Measurements from ENCODE around the gene CTF1.
A peak's percentile ranks its signal among the peaks of the same experiment; 100 is the strongest.

The CTF1 gene

GRCh38 chr16:30928390-30928789, 32.0 kb downstream of the CTF1 start:
- no peak overlapping the region for H2BK15ac ChIP-seq (replicated peaks; ENCODE audit: low read depth)
- peak overlapping the region; percentile 15 for H3K56ac ChIP-seq (ENCODE audit: low read length)
- no peaks in the 10 kb centered on the region for H3K27me3 ChIP-seq (ENCODE audit: insufficient read depth, low read length, poor library complexity)
- H4K5ac ChIP-seq (ENCODE audit: low read length): no peak overlapping the region
- no CpG with 5 or more reads among the region's 11 CpGs for WGBS (ENCODE audit: extremely low coverage, insufficient coverage, low lambda C conversion rate)
- no peak overlapping the region for H3K18ac ChIP-seq (ENCODE audit: low read length)
- H3K9ac ChIP-seq (ENCODE audit: low read length): no peak overlapping the region
- H2AK5ac ChIP-seq (ENCODE audit: low read length): no peak overlapping the region
- H3K79me1 ChIP-seq (ENCODE audit: low read length): peaks cover 14% of the 10 kb centered on the region
- no peak overlapping the region for H3K27ac ChIP-seq (ENCODE audit: low read depth, low read length)
- no peak overlapping the region for H2BK120ac ChIP-seq (ENCODE audit: low read depth, low read length)
- no peak overlapping the region for H4K8ac ChIP-seq (ENCODE audit: low read depth, low read length)
- no peaks in the 10 kb centered on the region for H3K4me1 ChIP-seq (ENCODE audit: control insufficient read depth, low read depth, low read length)
- peaks cover 24% of the 10 kb centered on the region for H3K36me3 ChIP-seq (ENCODE audit: control insufficient read depth, insufficient read depth, low read length)
- peaks cover 12% of the 10 kb centered on the region for H3K79me2 ChIP-seq (ENCODE audit: control insufficient read depth, insufficient read depth, low read length)
- DNase-seq: no peak
- no peak overlapping the region for H2BK5ac ChIP-seq (ENCODE audit: low read length)
- no peak overlapping the region for H3K4me3 ChIP-seq (ENCODE audit: low read length)
- no peak overlapping the region for H3K23ac ChIP-seq (ENCODE audit: low read length)
- H3K4me2 ChIP-seq (ENCODE audit: low read length): no peak overlapping the region
- no peak overlapping the region for H3K4ac ChIP-seq (ENCODE audit: low read depth, low read length)

DNA sequence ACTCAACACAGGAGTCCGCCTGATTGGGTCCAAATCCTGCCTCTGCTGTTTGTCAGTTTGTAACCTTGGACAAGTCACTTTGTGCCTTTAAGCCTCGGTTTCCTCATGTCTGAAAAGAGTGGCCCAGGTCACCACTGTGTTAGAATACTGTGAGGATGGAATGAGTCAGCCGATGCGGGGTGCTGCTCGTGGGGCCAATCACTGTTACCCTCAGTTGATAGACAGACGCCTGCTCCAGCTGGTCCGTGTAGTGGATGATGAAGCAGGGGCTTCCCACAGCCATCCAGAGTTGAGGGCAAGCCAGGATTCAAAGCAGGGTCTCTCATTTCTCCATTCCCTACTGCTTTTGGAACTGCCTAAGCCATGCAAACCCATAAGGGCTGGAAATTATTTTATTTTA, 32.8 kb downstream of the CTF1 start:
- H3K4me2 ChIP-seq (ENCODE audit: low read length): no peak overlapping the region
- no peak overlapping the region for H3K27ac ChIP-seq (ENCODE audit: low read depth, low read length)
- peaks cover 14% of the 10 kb centered on the region for H3K79me1 ChIP-seq (ENCODE audit: low read length)
- H3K79me2 ChIP-seq (ENCODE audit: control insufficient read depth, insufficient read depth, low read length): peaks cover 12% of the 10 kb centered on the region
- no peaks in the 10 kb centered on the region for H3K4me1 ChIP-seq (ENCODE audit: control insufficient read depth, low read depth, low read length)
- H4K5ac ChIP-seq (ENCODE audit: low read length): no peak overlapping the region
- no peak overlapping the region for H3K18ac ChIP-seq (ENCODE audit: low read length)
- no peak overlapping the region for H2AK5ac ChIP-seq (ENCODE audit: low read length)
- no peak overlapping the region for H2BK15ac ChIP-seq (replicated peaks; ENCODE audit: low read depth)
- no CpG with 5 or more reads among the region's 7 CpGs for WGBS (ENCODE audit: extremely low coverage, insufficient coverage, low lambda C conversion rate)
- H3K4me3 ChIP-seq (ENCODE audit: low read length): no peak overlapping the region
- H3K4ac ChIP-seq (ENCODE audit: low read depth, low read length): no peak overlapping the region
- no peak overlapping the region for H2BK5ac ChIP-seq (ENCODE audit: low read length)
- no peak overlapping the region for H3K23ac ChIP-seq (ENCODE audit: low read length)
- H3K27me3 ChIP-seq (ENCODE audit: insufficient read depth, low read length, poor library complexity): no peaks in the 10 kb centered on the region
- H3K36me3 ChIP-seq (ENCODE audit: control insufficient read depth, insufficient read depth, low read length): peaks cover 24% of the 10 kb centered on the region
- no peak overlapping the region for H3K56ac ChIP-seq (ENCODE audit: low read length)
- no peak overlapping the region for H2BK120ac ChIP-seq (ENCODE audit: low read depth, low read length)
- H4K8ac ChIP-seq (ENCODE audit: low read depth, low read length): no peak overlapping the region
- no peak for DNase-seq
- H3K9ac ChIP-seq (ENCODE audit: low read length): no peak overlapping the region

DNA sequence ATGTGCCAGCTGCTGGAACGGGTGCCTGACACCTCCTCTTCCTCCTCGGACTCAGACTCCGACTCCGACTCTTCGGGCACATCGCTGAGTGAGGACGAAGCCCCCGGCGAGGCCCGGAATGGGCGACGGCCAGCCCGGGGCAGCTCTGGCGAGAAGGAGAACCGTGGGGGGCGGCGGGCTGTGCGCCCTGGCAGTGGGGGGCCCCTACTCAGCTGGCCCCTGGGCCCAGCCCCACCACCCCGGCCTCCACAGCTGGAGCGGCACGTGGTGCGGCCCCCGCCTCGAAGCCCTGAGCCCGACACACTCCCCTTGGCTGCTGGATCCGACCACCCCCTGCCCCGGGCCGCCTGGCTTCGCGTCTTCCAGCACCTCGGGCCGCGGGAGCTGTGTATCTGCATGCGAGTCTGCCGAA, 33.8 kb downstream of the CTF1 start:
- no CpG with 5 or more reads among the region's 35 CpGs for WGBS (ENCODE audit: extremely low coverage, insufficient coverage, low lambda C conversion rate)
- H2BK120ac ChIP-seq (ENCODE audit: low read depth, low read length): no peak overlapping the region

GRCh38 chr16:30931068-30931650, 34.7 kb downstream of the CTF1 start:
- Histone ChIP-seq H3K4me2 (ENCODE audit: low read length) (no peak overlapping the region), H3K23ac (ENCODE audit: low read length) (no peak overlapping the region), H3K4me3 (ENCODE audit: low read length) (no peak overlapping the region), H3K27me3 (ENCODE audit: insufficient read depth, low read length, poor library complexity) (no peaks in the 10 kb centered on the region), H3K79me1 (ENCODE audit: low read length) (peaks cover 6% of the 10 kb centered on the region), H2AK5ac (ENCODE audit: low read length) (no peak overlapping the region), H3K4me1 (ENCODE audit: control insufficient read depth, low read depth, low read length) (no peaks in the 10 kb centered on the region), H3K27ac (ENCODE audit: low read depth, low read length) (no peak overlapping the region), H3K4ac (ENCODE audit: low read depth, low read length) (no peak overlapping the region), H3K79me2 (ENCODE audit: control insufficient read depth, insufficient read depth, low read length) (peaks cover 2% of the 10 kb centered on the region), H4K8ac (ENCODE audit: low read depth, low read length) (no peak overlapping the region), H2BK120ac (ENCODE audit: low read depth, low read length) (no peak overlapping the region), H2BK15ac (replicated peaks; ENCODE audit: low read depth) (no peak overlapping the region), H4K5ac (ENCODE audit: low read length) (no peak overlapping the region), H3K36me3 (ENCODE audit: control insufficient read depth, insufficient read depth, low read length) (peaks cover 29% of the 10 kb centered on the region), H3K56ac (ENCODE audit: low read length) (no peak overlapping the region), H3K9ac (ENCODE audit: low read length) (no peak overlapping the region), H2BK5ac (ENCODE audit: low read length) (no peak overlapping the region), H3K18ac (ENCODE audit: low read length) (no peak overlapping the region)
- no CpG with 5 or more reads among the region's 12 CpGs for WGBS (ENCODE audit: extremely low coverage, insufficient coverage, low lambda C conversion rate)
- no peak for DNase-seq

More for the DNA sequence above, 33.8 kb downstream of the CTF1 start:
- Histone ChIP-seq H3K4me1 (ENCODE audit: control insufficient read depth, low read depth, low read length) (no peaks in the 10 kb centered on the region), H3K18ac (ENCODE audit: low read length) (no peak overlapping the region), H3K4me3 (ENCODE audit: low read length) (no peak overlapping the region), H3K56ac (ENCODE audit: low read length) (no peak overlapping the region), H3K36me3 (ENCODE audit: control insufficient read depth, insufficient read depth, low read length) (peaks cover 25% of the 10 kb centered on the region), H2BK15ac (replicated peaks; ENCODE audit: low read depth) (no peak overlapping the region), H4K5ac (ENCODE audit: low read length) (no peak overlapping the region), H2BK5ac (ENCODE audit: low read length) (no peak overlapping the region), H3K79me1 (ENCODE audit: low read length) (peaks cover 13% of the 10 kb centered on the region), H3K9ac (ENCODE audit: low read length) (no peak overlapping the region), H3K27ac (ENCODE audit: low read depth, low read length) (no peak overlapping the region), H3K27me3 (ENCODE audit: insufficient read depth, low read length, poor library complexity) (no peaks in the 10 kb centered on the region), H3K79me2 (ENCODE audit: control insufficient read depth, insufficient read depth, low read length) (peaks cover 4% of the 10 kb centered on the region), H4K8ac (ENCODE audit: low read depth, low read length) (no peak overlapping the region), H2AK5ac (ENCODE audit: low read length) (no peak overlapping the region), H3K4ac (ENCODE audit: low read depth, low read length) (no peak overlapping the region), H3K23ac (ENCODE audit: low read length) (no peak overlapping the region), H3K4me2 (ENCODE audit: low read length) (no peak overlapping the region)
- no peak for DNase-seq

- Histone ChIP-seq H3K27me3 (ENCODE audit: insufficient read depth, low read length, poor library complexity) (no peaks in the 10 kb centered on the region), H2AK5ac (ENCODE audit: low read length) (no peak overlapping the region), H3K79me2 (ENCODE audit: control insufficient read depth, insufficient read depth, low read length) (no peaks in the 10 kb centered on the region), H3K36me3 (ENCODE audit: control insufficient read depth, insufficient read depth, low read length) (peaks cover 18% of the 10 kb centered on the region), H3K18ac (ENCODE audit: low read length) (no peak overlapping the region), H2BK5ac (ENCODE audit: low read length) (no peak overlapping the region), H3K4me1 (ENCODE audit: control insufficient read depth, low read depth, low read length) (no peaks in the 10 kb centered on the region), H4K5ac (ENCODE audit: low read length) (no peak overlapping the region), H4K8ac (ENCODE audit: low read depth, low read length) (no peak overlapping the region), H3K23ac (ENCODE audit: low read length) (no peak overlapping the region), H3K79me1 (ENCODE audit: low read length) (peaks cover 4% of the 10 kb centered on the region), H3K27ac (ENCODE audit: low read depth, low read length) (no peak overlapping the region), H2BK120ac (ENCODE audit: low read depth, low read length) (no peak overlapping the region), H2BK15ac (replicated peaks; ENCODE audit: low read depth) (no peak overlapping the region), H3K4ac (ENCODE audit: low read depth, low read length) (no peak overlapping the region), H3K4me2 (ENCODE audit: low read length) (no peak overlapping the region), H3K56ac (ENCODE audit: low read length) (no peak overlapping the region), H3K4me3 (ENCODE audit: low read length) (no peak overlapping the region), H3K9ac (ENCODE audit: low read length) (no peak overlapping the region)
- DNase-seq: peak; percentile 87
- no CpG with 5 or more reads among the region's 12 CpGs for WGBS (ENCODE audit: extremely low coverage, insufficient coverage, low lambda C conversion rate)
Measured at GRCh38 chr16:30934827-30935557, 38.6 kb downstream of the CTF1 start.
